Testis (tissue), 2 donors: ENCODE results near the gene EME1.

ENCODE experiments used
- CTCF ChIP-seq, 3 experiments: fragments of 450-650 bp in 2 of 3; fragments of 200-600 bp in 1 of 3; sonication (generic) in 1 of 3; IDR thresholded peaks; one replicate each; pipeline ENCODE4 v1.5.1; 2016 to 2019; ENCODE audit warnings: antibody characterized with exemption in 3 of 3, mild to moderate bottlenecking in 2 of 3, moderate library complexity in 1 of 3
- POLR2A ChIP-seq: fragments of 450-650 bp; IDR thresholded peaks from one replicate; pipeline ENCODE4 v1.6.1; 2017; ENCODE audit warnings: antibody characterized with exemption, mild to moderate bottlenecking, moderate library complexity

GRCh38 chr17:50346313-50347116, 26.5 kb upstream of the EME1 start:
- TF ChIP-seq POLR2A (no peak), CTCF (IDR thresholded peaks at IDR 0.05) (peak in 1 of 3 experiments; percentile 6)
